HG03060 (cell line): ENCODE data around the gene LARGE1.

Source experiments
- ATAC-seq: cut with Tn5 transposase; IDR thresholded peaks from one replicate; pipeline ENCODE4 v1.9.1; 2021; ENCODE audit warnings: low read depth, moderate number of reproducible peaks; ENCODE audit not compliant: unreplicated experiment

Gene LARGE1

DNA sequence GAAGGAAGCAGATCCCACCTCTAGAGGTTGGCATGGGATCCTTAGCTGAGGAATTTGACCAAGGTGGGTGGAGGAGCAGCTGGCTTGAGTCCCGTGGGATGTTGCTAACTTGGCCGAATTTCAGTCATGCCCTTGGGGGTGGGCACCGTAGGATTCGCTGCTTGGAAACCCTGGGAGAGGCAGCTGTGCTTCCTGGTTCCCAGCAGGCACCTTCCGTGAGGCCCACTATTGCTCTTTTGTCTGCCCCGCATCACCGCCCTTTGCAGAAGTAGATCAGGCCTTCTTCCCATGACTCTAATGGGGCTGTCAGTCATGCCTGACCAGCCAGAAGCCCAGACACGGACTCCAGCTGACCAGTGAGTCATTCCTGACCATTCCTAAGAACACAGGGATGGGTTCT lies 569.8 kb downstream of the LARGE1 start:
- ATAC-seq, result no peak

DNA sequence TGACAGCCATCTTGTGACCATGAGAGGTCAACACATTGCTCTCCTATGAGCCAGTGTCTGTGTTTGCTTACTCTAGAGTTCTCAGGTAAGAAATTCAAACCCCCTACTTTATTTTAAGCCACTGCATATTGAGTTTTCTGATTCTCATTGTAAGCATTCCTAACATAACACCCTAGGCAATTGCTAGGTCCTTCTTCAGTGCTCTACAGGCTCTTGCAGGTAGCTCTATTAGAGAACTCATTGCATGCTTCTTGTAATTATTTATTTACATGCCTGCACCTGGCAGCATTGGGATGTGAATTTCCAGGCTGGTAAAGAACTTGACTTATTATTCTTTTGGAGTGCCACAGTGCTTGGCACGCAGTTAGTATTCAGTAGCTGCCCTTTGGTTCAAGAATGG lies 573.3 kb downstream of the LARGE1 start:
- ATAC-seq, result no peak

DNA sequence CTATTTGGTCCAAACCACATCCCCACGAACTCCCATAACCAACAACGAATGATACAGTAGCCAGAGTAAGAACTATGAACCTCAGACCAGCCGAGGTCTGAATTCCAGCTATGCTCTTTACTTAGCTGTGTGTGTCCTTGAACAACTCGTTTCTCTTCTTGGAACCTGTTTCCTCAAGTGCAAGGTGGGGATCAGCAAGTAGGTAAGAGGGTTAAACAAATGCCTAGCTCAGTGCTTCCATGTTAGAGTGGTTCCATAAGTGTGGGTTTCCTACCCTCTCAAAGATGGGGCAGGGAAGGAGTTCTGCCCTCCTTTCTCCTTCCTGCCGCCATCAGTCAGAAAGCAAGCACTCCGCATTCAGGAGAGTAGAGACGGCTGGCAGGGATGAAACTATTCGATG lies 578.7 kb downstream of the LARGE1 start:
- ATAC-seq, result no peak

DNA sequence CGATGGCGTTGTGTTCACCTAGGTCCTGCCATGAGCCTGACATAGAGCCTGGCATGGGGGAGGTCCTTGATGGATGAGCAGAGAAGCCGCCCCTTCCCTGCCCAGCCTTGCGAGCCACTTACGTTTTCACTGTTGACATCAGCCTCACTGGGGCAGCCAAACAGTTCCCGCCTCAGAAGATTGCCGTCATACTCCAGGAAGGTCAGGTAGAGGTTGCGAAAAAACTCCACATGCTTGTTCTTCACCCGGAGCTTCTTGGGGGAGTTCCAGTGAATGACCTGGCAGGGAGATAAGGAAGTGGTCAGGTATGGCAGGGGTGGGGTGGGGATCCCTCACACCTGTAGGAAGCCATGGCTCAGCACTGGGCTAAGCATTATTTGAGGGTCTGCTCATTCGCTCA lies 582.8 kb downstream of the LARGE1 start:
- ATAC-seq, result no peak

DNA sequence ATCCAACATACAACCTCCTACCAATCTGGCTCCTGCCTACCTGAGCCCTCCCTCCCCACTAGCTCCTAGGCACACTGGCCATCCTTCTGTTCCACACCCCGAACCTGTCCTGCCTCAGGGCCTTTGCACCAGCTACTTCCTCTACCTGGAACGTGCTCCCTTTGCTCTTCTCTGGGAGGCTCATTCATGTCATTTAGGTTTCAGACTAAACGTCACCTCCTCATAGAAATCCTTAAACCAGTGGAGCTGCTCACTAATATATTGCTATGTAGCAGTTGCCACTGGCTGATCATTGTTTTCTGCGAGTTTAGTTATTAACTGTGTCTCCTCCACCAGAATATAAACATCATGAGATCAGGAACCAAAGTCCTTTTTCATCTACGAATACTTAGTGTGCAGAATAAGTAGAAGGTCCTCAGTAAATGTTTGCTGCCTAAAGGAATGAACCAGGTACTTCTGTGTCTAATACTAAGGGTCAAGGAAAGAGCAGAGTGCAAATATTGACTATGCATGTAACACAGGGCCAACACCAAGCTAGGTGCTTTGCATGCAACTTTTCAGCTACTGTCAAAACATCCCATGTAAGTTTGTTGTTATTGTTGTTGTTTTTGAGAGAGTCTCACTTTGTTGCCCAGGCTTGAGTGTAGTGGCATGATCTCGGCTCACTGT lies 584.5 kb downstream of the LARGE1 start:
- no peak for ATAC-seq

DNA sequence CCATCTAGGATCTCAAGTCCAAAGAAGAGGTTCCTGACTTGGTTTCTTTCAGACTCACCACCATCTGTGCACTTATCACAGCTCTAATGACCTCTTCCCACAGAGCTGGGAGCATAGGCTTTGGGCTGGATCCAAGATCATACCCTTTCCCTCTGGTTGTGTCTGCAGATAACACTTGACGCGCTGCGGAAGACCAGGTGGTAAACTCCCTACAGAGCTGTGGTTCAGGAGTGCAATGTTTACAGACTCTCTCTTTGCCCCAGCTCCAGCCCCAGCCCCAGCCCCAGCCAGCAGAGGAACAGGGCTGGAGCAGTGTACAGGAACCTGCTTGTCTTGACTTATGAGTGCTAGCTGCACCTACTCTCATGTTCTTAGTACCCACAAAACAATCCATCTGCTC lies 587.7 kb downstream of the LARGE1 start:
- no peak for ATAC-seq

DNA sequence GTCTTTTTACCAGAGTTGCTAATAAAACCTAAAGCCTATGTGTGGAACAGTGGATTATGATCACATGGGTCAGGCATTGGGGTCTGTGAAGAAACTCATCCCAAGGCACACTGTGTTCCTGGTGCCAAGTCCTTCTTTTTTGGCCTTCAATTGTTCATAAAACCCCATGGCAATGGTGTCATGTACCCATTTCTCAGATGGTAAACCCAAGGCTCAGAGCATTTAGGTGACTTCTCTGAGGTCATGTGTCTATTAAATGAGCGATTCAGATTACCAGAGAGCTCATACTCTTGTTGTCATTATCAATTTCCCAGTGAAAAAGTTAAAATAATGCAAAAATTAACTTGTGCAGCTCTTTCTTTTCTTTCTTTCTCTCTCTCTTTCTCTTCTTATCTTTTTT lies 589.3 kb downstream of the LARGE1 start:
- ATAC-seq, result no peak

DNA sequence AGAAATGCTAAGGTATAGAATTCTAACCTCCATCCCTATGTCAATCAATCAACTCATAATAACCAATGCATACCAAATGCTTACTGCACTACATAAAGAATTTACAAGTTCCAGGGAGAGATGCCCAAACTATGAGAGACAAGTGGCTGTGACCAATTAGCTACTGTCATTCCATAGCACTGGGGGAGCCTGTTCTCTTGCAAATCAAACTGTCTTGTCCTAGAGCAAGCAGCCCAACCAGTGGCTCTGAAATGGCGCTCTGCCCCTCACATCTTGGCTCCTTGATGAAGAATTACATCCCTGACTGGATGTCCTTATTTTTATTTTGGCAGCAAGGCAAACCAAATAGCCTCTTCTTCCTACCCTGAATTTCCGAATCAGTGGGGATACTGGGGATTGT lies 589.7 kb downstream of the LARGE1 start:
- ATAC-seq, result no peak

DNA sequence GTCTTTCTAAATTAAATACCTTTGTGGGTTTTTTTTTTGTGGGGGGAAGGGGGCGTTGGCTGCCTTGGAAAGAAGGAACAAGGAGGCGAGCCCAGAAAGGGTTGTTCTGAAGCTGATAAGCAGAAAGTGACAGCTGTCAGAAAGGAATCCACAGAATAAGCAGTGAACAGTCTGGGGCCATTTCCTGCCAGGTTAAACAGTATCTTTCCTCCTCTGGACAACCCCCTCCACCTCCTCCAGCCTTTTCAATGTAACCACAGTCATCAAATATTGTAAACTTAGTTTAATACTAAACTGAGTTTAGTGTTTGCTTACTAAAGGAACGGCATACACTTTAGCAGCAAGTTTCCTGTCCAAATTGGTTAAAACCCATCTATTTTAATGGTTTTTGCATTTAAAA lies 590.9 kb downstream of the LARGE1 start:
- no peak for ATAC-seq

DNA sequence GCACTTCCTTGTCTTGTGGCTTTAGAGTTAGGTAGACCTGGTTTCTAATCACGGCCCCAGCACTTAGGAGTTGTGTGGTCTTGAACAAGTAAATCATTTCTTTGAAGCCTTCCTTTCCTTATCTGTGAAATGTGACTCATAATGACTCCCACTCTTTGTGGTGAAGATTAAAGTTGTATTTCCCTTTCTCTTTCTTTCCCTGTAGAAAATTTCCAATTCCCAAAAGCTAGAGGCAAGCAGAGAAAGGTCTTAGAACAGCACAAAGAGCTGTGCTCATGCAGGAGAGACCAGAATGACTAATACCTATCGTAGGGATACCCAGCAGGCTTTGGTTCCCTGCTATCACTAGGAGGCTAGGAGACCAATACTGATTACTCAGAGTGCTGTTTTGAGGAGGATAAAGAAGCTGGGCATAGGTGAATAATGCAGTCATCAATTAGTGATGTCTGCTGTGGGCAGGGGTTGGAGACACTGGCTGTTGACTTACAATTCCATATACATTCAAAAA lies 591.4 kb downstream of the LARGE1 start:
- no peak for ATAC-seq

DNA sequence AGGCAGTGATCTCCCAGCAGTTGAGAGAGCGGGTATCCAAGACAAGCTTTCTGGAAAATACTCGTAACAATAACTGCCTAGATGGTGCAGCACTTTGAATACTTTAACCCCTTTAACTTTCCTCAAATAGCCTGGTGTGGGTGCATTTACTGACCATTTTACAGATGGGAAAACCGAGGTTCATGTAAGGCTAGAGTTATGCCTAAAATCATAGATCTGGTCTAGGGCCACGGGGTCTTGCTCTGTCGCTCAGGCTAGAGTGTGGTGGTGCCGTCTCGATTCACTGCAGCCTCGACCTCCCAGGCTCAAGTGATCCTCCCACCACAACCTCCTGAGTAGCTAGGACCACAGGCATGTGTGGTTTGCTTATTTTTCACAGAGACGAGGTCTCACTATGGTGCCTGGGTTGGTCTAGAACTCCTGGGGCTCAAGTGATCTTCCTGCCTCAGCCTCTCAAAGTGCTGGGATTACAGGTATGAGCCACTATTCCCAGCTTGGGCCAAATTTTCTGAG lies 592.9 kb downstream of the LARGE1 start:
- ATAC-seq, result no peak

DNA sequence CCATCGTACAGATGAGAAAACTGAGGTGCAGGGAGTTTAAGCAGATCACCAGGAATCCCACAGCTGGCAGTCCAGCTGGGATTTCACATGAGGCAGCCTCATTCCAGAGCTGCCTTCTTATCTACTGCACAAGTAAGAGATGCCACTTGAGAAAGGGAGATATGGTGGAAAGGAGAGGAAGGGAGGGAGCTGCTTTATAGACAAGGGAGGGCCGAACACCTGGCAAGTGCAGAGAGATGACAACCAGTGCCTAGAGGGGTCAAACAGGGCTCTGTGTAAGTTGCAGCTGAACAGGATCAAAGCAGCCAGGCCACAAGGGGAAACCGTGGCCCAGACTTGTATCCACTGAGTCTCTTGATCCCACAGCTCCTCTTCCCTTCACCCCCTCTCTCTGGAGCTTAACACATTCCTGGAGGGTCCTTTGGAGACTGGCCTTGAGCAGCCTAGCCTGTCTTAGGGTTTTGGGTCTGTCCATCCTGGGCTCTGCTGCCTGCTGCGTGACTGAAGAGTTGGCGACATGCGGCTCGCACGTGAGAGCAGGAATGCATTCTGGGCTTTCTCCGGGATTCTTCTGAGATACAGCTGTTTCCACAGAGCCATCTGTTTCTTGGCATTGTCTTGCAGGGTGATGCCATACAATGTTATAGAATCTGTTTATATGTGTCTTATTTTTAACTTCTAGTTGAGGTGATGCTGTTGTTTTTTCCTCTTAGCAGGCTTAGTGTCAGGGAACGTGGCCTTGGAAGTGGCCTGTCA lies 593.6 kb downstream of the LARGE1 start:
- ATAC-seq, result no peak

DNA sequence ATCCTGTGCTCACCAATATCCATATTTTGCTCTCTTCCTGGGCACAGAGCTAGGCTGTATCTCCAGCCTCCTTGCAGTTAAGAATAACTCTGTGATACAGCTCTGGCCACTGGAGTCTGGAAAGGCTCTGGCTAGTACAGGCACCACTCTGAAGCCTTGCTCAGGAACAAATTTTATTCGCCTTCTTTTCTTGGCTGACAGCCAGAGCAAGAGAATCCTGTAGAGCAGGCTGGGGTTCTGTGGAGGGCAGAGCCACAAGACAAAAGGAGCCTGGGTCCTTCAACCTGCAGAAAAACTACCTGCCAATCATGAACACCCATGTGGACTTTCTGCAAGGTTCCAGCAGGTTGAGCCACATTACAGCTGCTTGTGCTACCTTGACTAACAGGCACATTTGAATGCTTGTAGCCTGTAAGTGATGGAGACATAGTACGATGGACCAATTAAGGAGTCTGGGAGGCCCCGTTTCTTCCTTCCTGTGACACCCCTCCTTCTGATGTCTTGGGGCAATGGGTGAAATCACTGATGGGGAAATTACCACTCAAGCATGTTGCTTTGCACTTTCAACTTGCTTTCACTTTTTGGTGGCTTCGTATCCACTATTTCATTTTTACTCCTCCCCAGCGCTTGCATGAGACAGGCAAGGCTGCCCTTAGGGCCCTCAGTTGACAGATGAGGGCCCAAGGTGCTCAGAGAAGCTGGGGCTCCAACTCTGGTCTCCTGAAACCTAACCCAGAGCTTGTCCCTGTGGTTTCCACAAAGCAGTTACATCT lies 594.9 kb downstream of the LARGE1 start:
- ATAC-seq, result no peak

DNA sequence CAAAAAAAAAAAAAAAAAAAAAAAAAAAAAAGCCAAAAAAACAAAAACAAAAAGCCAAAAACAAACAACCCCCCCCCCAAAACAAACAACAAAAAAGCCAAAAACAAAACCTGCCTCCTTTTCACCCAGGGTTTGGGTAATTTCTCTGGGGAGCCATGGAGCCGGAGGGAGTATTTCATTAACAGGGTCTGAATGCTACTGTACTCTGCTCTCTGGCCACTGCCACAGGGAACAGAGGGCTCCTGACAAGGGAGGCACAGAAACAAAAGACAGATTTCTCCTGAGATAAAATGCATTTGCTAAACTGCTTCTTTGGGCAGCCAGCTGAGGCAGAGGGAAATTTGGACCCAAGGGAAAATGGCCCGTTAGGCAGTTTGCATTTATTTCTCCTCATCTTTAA lies 596.0 kb downstream of the LARGE1 start:
- ATAC-seq, result no peak

DNA sequence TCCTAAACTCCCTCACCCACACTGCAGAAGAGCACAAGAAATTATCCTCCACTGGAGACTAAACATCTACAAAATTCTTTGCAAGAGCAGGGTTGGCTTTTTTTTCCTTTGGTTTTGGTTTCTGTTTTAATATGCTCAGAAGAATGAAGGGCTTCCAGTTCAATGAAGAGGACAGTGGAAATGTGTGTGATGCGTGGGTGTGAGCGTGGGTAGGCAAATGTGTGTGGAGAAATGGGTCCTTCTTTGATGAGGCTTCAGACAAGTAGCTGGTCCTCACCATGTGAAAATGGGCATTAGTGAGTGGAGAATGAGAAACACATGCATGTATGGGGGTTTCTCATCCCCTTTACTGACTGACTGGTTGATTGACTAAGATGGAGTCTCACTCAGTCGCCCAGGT lies 598.8 kb downstream of the LARGE1 start:
- no peak for ATAC-seq

DNA sequence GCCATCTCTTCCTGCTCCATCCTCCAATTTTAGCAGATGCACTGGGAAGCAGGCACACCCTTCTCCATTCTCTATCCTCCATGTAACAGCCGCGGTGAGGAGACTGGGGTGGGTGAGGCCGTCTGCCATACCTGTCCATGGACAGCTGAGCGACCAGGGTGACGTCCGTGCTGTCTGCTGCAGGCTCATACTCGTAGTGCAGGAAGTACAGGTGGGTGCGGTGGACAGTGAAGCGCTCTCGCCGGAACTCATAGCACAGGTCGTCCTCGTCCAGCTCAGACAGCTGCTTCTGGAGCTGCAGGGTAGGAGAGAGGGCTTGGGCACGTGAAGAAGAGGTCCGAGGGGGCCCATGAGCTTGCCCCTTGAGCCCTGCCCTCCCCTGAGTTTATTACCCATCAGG lies 604.3 kb downstream of the LARGE1 start:
- ATAC-seq, result no peak

DNA sequence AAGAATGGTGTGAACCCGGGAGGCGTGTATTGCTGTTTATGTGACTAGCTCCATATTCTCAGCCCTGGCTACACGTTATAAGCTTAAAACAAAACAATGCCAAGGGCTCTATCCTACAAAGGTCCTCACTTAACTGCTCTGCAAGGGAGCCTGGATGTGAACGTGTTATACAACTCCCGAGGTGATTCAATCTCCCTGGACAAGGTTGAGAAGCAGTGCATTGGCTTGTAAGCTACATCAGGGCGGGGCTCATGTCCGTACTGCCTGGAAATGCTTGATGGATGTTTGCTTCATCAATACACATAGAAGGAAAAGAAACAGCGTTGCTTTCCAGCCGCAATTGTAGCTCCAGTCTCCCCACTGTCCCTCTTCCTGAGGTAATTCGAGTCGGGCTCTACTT lies 605.2 kb downstream of the LARGE1 start:
- no peak for ATAC-seq

DNA sequence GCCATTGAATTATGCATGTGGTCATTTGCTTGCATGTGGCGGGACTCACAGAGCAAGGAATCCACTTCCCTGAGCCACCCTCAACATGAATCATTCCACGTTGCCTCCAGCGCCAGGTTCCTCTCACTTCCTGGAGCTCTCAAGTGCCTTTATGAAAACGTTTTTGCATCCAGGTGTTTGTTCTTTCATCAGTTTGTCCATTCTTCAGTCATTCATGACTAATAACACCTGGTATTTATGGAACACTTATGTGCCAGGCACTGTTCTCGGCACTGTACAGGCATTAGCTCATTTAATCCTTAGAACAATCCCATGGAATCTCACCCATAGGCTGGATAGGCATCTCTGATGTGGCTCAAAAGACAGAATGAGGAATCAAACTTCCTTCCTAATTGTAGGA lies 606.0 kb downstream of the LARGE1 start:
- ATAC-seq, result no peak

DNA sequence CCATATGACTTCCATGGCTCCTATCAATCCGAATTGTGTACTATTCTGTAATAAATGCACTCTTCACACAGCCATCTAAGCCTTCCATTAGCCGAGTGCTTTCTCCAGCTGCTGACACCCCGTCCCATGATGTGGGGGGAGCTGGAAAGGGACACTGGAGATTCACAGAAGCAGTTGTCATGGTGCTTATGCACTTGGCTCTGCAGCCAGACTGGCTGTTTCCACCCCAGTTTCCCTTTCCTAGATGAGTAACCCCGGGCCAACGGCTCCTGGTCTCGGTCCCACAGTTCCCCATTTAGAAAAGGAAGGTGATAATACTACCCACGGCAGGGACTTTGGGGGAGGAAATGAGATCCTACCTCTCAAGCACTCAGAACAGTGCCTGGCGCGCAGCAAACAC lies 617.2 kb downstream of the LARGE1 start:
- ATAC-seq, result no peak

DNA sequence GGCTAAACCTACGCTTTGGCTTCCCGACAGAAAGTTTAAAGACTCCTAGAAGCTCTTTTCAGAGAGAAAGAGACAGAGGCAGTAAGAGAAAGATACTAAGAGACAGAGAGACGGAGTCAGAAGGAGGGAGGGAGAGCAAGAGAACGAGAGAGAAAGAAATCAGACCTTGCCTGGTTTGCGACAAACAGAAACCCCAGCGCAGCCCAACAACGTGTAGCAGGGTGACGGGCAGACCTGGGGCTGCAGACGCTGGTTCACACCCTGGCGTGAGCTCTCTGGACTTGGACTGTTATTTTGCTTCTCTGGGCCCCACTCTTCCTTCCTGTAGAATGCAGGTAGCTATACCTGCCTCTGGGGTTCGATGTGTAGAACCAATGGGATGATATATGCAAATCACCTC lies 617.7 kb downstream of the LARGE1 start:
- ATAC-seq, result no peak

DNA sequence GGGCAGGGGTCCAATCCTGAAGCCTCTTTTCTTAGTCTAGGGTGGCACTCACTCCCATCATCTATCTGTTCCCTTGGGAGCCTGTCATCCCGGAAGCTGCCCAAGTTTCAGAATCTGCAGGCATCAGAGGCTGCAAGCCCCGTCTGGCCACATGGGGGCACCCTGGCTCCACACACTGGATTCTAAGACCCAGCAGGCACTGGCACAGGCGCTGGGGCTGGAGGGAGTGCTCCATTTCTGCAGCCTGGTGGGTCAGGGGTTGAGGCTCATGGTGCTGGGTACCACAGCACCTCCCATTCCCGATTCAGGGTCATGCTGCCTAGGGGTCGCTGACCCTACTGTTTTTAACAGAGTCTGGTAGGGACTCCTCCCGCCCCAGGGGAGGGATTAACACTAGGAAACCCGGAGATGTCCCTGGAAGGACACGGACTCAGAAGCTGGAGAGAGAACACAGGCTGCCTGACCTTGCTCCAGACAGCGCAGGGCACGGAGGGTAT lies 618.2 kb downstream of the LARGE1 start:
- no peak for ATAC-seq
